Left lung (tissue), 10 donors: ENCODE data around the gene BAG3. TPM values are rescaled to one million over a fixed set of nuclear protein-coding genes. Genes with fewer than 3 reads are reported as not detected.

Experiments
- ATAC-seq: fragments of 200-7000 bp; cut with Tn5 transposase; one replicate; pipeline ENCODE4 v1.9.1; 2020; ENCODE audit warnings: moderate library complexity
- DNase-seq, 4 donors: peaks; one replicate each; pipeline ENCODE4 v3.0.0-alpha.2; 2013 to 2020
- H3K27ac ChIP-seq, 2 donors: fragments of 200-600 bp; sonication (generic) in 1 of 2; one replicate each; pipeline versions ENCODE4 v1.5.0 to v1.8.0; 2020 to 2021
- H3K27me3 ChIP-seq, 2 donors: fragments of 200-600 bp; sonication (generic) in 1 of 2; one replicate each; pipeline versions ENCODE4 v1.5.0 to v1.8.0; 2020 to 2021
- H3K36me3 ChIP-seq, 2 donors: fragments of 200-600 bp; sonication (generic) in 1 of 2; one replicate each; pipeline versions ENCODE4 v1.5.0 to v1.8.0; 2020 to 2021
- H3K4me1 ChIP-seq, 2 donors: fragments of 200-600 bp; one replicate each; pipeline ENCODE4 v1.8.0; 2021
- H3K4me3 ChIP-seq, 2 donors: fragments of 200-600 bp; sonication (generic) in 1 of 2; one replicate each; pipeline versions ENCODE4 v1.5.0 to v1.8.0; 2020 to 2021; ENCODE audit warnings: mild to moderate bottlenecking in 1 of 2
- H3K9me3 ChIP-seq, 2 donors: fragments of 200-600 bp; sonication (generic) in 1 of 2; one replicate each; pipeline versions ENCODE4 v1.5.0 to v1.8.0; 2020 to 2021
- intact Hi-C, 2 donors: fragments of 100-400 bp; cut with DNase I; formaldehyde crosslinking; loops; one replicate each; pipeline versions ENCODE4 v1.11.2 to v1.14.2; 2022
- polyA plus RNA-seq, 6 donors: library from polyadenylated mRNA; unstranded; fragments of 120-200 nt; gene quantifications; one replicate each; pipeline ENCODE4 v1.2.1, GENCODE V29; 2013; ENCODE audit not compliant: insufficient read length in 6 of 6
- total RNA-seq, 2 donors: library from RNA; stranded (reverse); fragmentation: NEBNext Ultra II Directional; extraction: Animal tissue kit (Norgen Biotek cat#: 25700); gene quantifications; one replicate each; pipeline ENCODE4 v1.2.1, GENCODE V29; 2021
- TF ChIP-seq, protein P1 (sequence below), 2 donors: fragments of 200-600 bp; sonication (generic) in 1 of 2; IDR thresholded peaks; one replicate each; pipeline versions ENCODE4 v1.5.0 to v1.8.0; 2021; ENCODE audit warnings: antibody characterized with exemption in 2 of 2
- donor health status: DM: no; HTN: yes; CAD: no.
- donor health status: DM: no; HTN: no; CAD: no.

Gene BAG3
- total and polyA plus RNA-seq, 8 donors = 15.5 to 49.9 (median 19.6) TPM

- no peak for ATAC-seq
- H3K4me1 ChIP-seq = peaks cover 40 to 61% of the 10 kb centered on the region in 2 donors
- H3K4me3 ChIP-seq = peak overlapping the region; percentile 83 to 84
- DNase-seq = no peak
- TF ChIP-seq, protein P1, sequence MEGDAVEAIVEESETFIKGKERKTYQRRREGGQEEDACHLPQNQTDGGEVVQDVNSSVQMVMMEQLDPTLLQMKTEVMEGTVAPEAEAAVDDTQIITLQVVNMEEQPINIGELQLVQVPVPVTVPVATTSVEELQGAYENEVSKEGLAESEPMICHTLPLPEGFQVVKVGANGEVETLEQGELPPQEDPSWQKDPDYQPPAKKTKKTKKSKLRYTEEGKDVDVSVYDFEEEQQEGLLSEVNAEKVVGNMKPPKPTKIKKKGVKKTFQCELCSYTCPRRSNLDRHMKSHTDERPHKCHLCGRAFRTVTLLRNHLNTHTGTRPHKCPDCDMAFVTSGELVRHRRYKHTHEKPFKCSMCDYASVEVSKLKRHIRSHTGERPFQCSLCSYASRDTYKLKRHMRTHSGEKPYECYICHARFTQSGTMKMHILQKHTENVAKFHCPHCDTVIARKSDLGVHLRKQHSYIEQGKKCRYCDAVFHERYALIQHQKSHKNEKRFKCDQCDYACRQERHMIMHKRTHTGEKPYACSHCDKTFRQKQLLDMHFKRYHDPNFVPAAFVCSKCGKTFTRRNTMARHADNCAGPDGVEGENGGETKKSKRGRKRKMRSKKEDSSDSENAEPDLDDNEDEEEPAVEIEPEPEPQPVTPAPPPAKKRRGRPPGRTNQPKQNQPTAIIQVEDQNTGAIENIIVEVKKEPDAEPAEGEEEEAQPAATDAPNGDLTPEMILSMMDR (IDR thresholded peaks at IDR 0.05) = no peak
- intact Hi-C loops = no loop called here
- peaks cover 0 to 19% of the 10 kb centered on the region in 2 donors for H3K27me3 ChIP-seq
- peak overlapping the region; percentile 92 to 99 for H3K27ac ChIP-seq
- peaks cover 0 to 11% of the 10 kb centered on the region in 2 donors for H3K36me3 ChIP-seq
- no peaks in the 10 kb centered on the region for H3K9me3 ChIP-seq
Measured at GRCh38 chr10:119653209-119653608, 2.0 kb downstream of the BAG3 start.

GRCh38 chr10:119653916-119654315 is 2.7 kb downstream of the BAG3 start:
- Histone ChIP-seq H3K4me1 (peaks cover 46 to 68% of the 10 kb centered on the region in 2 donors), H3K9me3 (no peaks in the 10 kb centered on the region), H3K27ac (peak overlapping the region; percentile 92 to 99), H3K27me3 (peaks cover 0 to 19% of the 10 kb centered on the region in 2 donors), H3K4me3 (peak overlapping the region in 1 of 2 donors; percentile 84), H3K36me3 (peaks cover 0 to 11% of the 10 kb centered on the region in 2 donors)
- no peak for DNase-seq
- intact Hi-C loops = no loop called here
- ATAC-seq = no peak
- TF ChIP-seq, protein P1 (IDR thresholded peaks at IDR 0.05) = no peak

- ATAC-seq (peak; percentile 45), DNase-seq (peak in 2 of 4 donors; percentile 79 to 80)
- peak overlapping the region in 1 of 2 donors; percentile 84 for H3K4me3 ChIP-seq
- no peaks in the 10 kb centered on the region for H3K9me3 ChIP-seq
- peak overlapping the region; percentile 92 to 99 for H3K27ac ChIP-seq
- H3K27me3 ChIP-seq = peaks cover 0 to 19% of the 10 kb centered on the region in 2 donors
- intact Hi-C loops = no loop called here
- peaks cover 0 to 11% of the 10 kb centered on the region in 2 donors for H3K36me3 ChIP-seq
- H3K4me1 ChIP-seq = peaks cover 51 to 74% of the 10 kb centered on the region in 2 donors
- TF ChIP-seq, protein P1 (IDR thresholded peaks at IDR 0.05) = no peak
Measured at GRCh38 chr10:119654540-119654939, 3.4 kb downstream of the BAG3 start.

DNA sequence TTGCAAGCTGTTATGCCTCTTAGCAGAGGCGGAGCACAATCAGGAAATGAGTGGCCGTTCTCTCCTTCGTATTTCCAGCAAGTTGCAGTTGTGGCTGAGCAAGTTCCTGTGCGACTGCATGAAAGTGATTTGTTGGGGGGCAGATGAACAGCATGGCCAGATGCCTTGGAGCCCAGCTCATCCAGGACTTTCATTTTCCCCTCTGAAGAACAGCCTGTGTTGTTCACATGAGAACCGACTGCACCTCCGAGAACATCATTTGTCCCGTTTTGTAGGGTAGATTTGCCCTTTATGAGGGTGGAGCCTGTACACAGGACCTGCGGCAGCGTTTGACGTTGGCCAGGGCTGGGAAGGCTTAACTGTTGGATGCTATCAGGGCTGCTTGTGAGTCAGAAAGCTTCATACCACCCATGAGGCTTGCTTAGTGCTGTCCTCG is 4.4 kb downstream of the BAG3 start:
- DNase-seq (peak in 1 of 4 donors; percentile 19), ATAC-seq (no peak)
- Histone ChIP-seq H3K9me3 (no peaks in the 10 kb centered on the region), H3K36me3 (peaks cover 0 to 15% of the 10 kb centered on the region in 2 donors), H3K27ac (peak overlapping the region; percentile 92 to 99), H3K27me3 (peaks cover 0 to 19% of the 10 kb centered on the region in 2 donors), H3K4me3 (peak overlapping the region in 1 of 2 donors; percentile 84), H3K4me1 (peaks cover 54 to 79% of the 10 kb centered on the region in 2 donors)
- TF ChIP-seq, protein P1 (IDR thresholded peaks at IDR 0.05) = no peak
- intact Hi-C loops = no loop called here

- H3K9me3 ChIP-seq = no peaks in the 10 kb centered on the region
- H3K4me1 ChIP-seq = peaks cover 54 to 81% of the 10 kb centered on the region in 2 donors
- H3K36me3 ChIP-seq = peaks cover 0 to 15% of the 10 kb centered on the region in 2 donors
- DNase-seq (no peak), ATAC-seq (no peak)
- H3K27me3 ChIP-seq = peaks cover 0 to 13% of the 10 kb centered on the region in 2 donors
- TF ChIP-seq, protein P1 (IDR thresholded peaks at IDR 0.05) = no peak
- H3K27ac ChIP-seq = peak overlapping the region; percentile 57 to 82
- H3K4me3 ChIP-seq = no peak overlapping the region
- intact Hi-C loops = no loop called here
Measured at GRCh38 chr10:119656760-119657159, 5.6 kb downstream of the BAG3 start.
